Measurements from ENCODE around the gene WSCD2.
A peak's percentile ranks its signal among the peaks of the same experiment; 100 is the strongest.

The WSCD2 gene

GRCh38 chr12:108235985-108236263, 106.8 kb downstream of the WSCD2 start:
- no peak for DNase-seq

GRCh38 chr12:108236366-108236765, 107.3 kb downstream of the WSCD2 start:
- ATAC-seq (no peak), DNase-seq (no peak)

More at GRCh38 chr12:108235985-108236263, 106.8 kb downstream of the WSCD2 start:
- ATAC-seq: no peak

- ATAC-seq: no peak
- no peak for DNase-seq
Measured at GRCh38 chr12:108237272-108237671, 108.2 kb downstream of the WSCD2 start.

- ATAC-seq (no peak), DNase-seq (no peak)
Measured at GRCh38 chr12:108238474-108238873, 109.4 kb downstream of the WSCD2 start.

- DNase-seq (no peak), ATAC-seq (peak; percentile 9)
Measured at GRCh38 chr12:108239378-108239777, 110.3 kb downstream of the WSCD2 start.

- ATAC-seq (no peak), DNase-seq (no peak)
Measured at GRCh38 chr12:108240027-108240785, 111.1 kb downstream of the WSCD2 start.

GRCh38 chr12:108240928-108241327, 111.8 kb downstream of the WSCD2 start:
- DNase-seq (no peak), ATAC-seq (no peak)

GRCh38 chr12:108241986-108242703, 113.1 kb downstream of the WSCD2 start:
- no peak for ATAC-seq
- DNase-seq: no peak

- DNase-seq (no peak), ATAC-seq (no peak)
Measured at GRCh38 chr12:108247130-108247529, 118.0 kb downstream of the WSCD2 start.

- DNase-seq (no peak), ATAC-seq (no peak)
Measured at GRCh38 chr12:108248011-108248410, 118.9 kb downstream of the WSCD2 start.

GRCh38 chr12:108252523-108252922, 123.4 kb downstream of the WSCD2 start:
- DNase-seq (no peak), ATAC-seq (no peak)

- ATAC-seq (no peak), DNase-seq (no peak)
Measured at GRCh38 chr12:108253540-108253939, 124.5 kb downstream of the WSCD2 start.

GRCh38 chr12:108254030-108254429, 124.9 kb downstream of the WSCD2 start:
- no peak for ATAC-seq
- DNase-seq: no peak

- no peak for ATAC-seq
- no peak for DNase-seq
Measured at GRCh38 chr12:108254517-108255251, 125.6 kb downstream of the WSCD2 start.

GRCh38 chr12:108255252-108255602, 126.1 kb downstream of the WSCD2 start:
- DNase-seq: no peak
- no peak for ATAC-seq

- ATAC-seq (no peak), DNase-seq (no peak)
Measured at GRCh38 chr12:108257004-108257403, 127.9 kb downstream of the WSCD2 start.

GRCh38 chr12:108257610-108258106, 128.6 kb downstream of the WSCD2 start:
- DNase-seq (no peak), ATAC-seq (no peak)

GRCh38 chr12:108260039-108260438, 131.0 kb downstream of the WSCD2 start:
- no peak for DNase-seq
- ATAC-seq: no peak

GRCh38 chr12:108260969-108261368, 131.9 kb downstream of the WSCD2 start:
- no peak for DNase-seq
- ATAC-seq: no peak

GRCh38 chr12:108265505-108265904, 136.4 kb downstream of the WSCD2 start:
- DNase-seq (no peak), ATAC-seq (no peak)

GRCh38 chr12:108266131-108266530, 137.0 kb downstream of the WSCD2 start:
- no peak for DNase-seq
- no peak for ATAC-seq

GRCh38 chr12:108267450-108267849, 138.4 kb downstream of the WSCD2 start:
- no peak for ATAC-seq
- DNase-seq: no peak

GRCh38 chr12:108268397-108268796, 139.3 kb downstream of the WSCD2 start:
- no peak for ATAC-seq
- DNase-seq: no peak
